HepG2 (cell line): Measurements from ENCODE around the gene NPDC1. TPM values are rescaled to one million over a fixed set of nuclear protein-coding genes. Genes with fewer than 3 reads are reported as not detected.

Experiments
- ATRX ChIP-seq: sonication (generic); formaldehyde crosslinking; IDR thresholded peaks from 2 replicates; pipeline ENCODE4 v1.4.0; 2020; ENCODE audit warnings: missing genetic modification reagents, borderline replicate concordance
- GATAD1 ChIP-seq: IDR thresholded peaks from 2 replicates; pipeline ENCODE4 v1.6.1; 2016; ENCODE audit warnings: missing genetic modification reagents, missing compliant biosample characterization
- HMG20A ChIP-seq: IDR thresholded peaks from 2 replicates; pipeline ENCODE4 v1.6.1; 2016; ENCODE audit warnings: borderline replicate concordance
- HNRNPLL ChIP-seq: fragments of 200-400 bp; formaldehyde crosslinking; IDR thresholded peaks from 2 replicates; pipeline ENCODE4 v1.6.1; 2017; ENCODE audit warnings: mild to moderate bottlenecking, low read depth, low read length; ENCODE audit not compliant: poor library complexity, severe bottlenecking
- PAX8 ChIP-seq: sonication (generic); formaldehyde crosslinking; IDR thresholded peaks from 2 replicates; pipeline ENCODE4 v1.8.0; 2022; ENCODE audit warnings: mild to moderate bottlenecking, missing genetic modification reagents, borderline replicate concordance
- POLR2AphosphoS5 ChIP-seq: IDR thresholded peaks from 2 replicates; pipeline ENCODE4 v1.6.1; 2012; ENCODE audit warnings: low read depth, low read length
- RFX5 ChIP-seq: IDR thresholded peaks from 2 replicates; pipeline ENCODE4 v1.6.1; 2011; ENCODE audit warnings: low read depth, low read length, improper control_type of control experiment
- RFXANK ChIP-seq: IDR thresholded peaks from 2 replicates; pipeline ENCODE4 v1.6.1; 2016
- TEAD3 ChIP-seq: optimal IDR thresholded peaks from 2 replicates; pipeline ENCODE3; 2016; ENCODE audit warnings: borderline replicate concordance
- ZBTB21 ChIP-seq: sonication (generic); formaldehyde crosslinking; IDR thresholded peaks from 2 replicates; pipeline ENCODE4 v1.4.0; 2020; ENCODE audit warnings: missing genetic modification reagents
- ZBTB3 ChIP-seq: sonication (generic); formaldehyde crosslinking; IDR thresholded peaks from 2 replicates; pipeline ENCODE4 v1.4.0; 2020; ENCODE audit warnings: low read depth, mild to moderate bottlenecking, moderate library complexity, missing genetic modification reagents, borderline replicate concordance
- ZC3H4 ChIP-seq: sonication (generic); formaldehyde crosslinking; IDR thresholded peaks from 2 replicates; pipeline ENCODE4 v1.4.0; 2020; ENCODE audit warnings: missing genetic modification reagents, borderline replicate concordance
- ZFX ChIP-seq: sonication (generic); formaldehyde crosslinking; IDR thresholded peaks from 2 replicates; pipeline ENCODE4 v1.4.0; 2020; ENCODE audit warnings: mild to moderate bottlenecking, low read depth, missing genetic modification reagents, moderate library complexity
- ZFY ChIP-seq: sonication (generic); formaldehyde crosslinking; IDR thresholded peaks from 2 replicates; pipeline ENCODE4 v1.4.0; 2020; ENCODE audit warnings: missing genetic modification reagents
- ZNF143 ChIP-seq: sonication (generic); formaldehyde crosslinking; IDR thresholded peaks from 2 replicates; pipeline ENCODE4 v1.4.0; 2020; ENCODE audit warnings: missing genetic modification reagents
- ZNF335 ChIP-seq: sonication (generic); formaldehyde crosslinking; IDR thresholded peaks from 2 replicates; pipeline ENCODE4 v1.4.0; 2020; ENCODE audit warnings: missing genetic modification reagents
- ZNF430 ChIP-seq: sonication (generic); formaldehyde crosslinking; IDR thresholded peaks from 2 replicates; pipeline ENCODE4 v1.9.0; 2021; ENCODE audit warnings: mild to moderate bottlenecking, missing genetic modification reagents
- ZNF552 ChIP-seq: sonication (generic); formaldehyde crosslinking; IDR thresholded peaks from 2 replicates; pipeline ENCODE4 v1.9.0; 2022; ENCODE audit warnings: missing genetic modification reagents, mild to moderate bottlenecking, borderline replicate concordance
- ZNF746 ChIP-seq: sonication (generic); formaldehyde crosslinking; IDR thresholded peaks from 2 replicates; pipeline ENCODE4 v1.8.0; 2022; ENCODE audit warnings: mild to moderate bottlenecking, missing genetic modification reagents
- ZNF761 ChIP-seq: sonication (generic); formaldehyde crosslinking; conservative IDR thresholded peaks from 2 replicates; pipeline ENCODE4 v1.4.0; 2020; ENCODE audit warnings: mild to moderate bottlenecking, missing genetic modification reagents
- ZNF83 ChIP-seq: sonication (generic); formaldehyde crosslinking; IDR thresholded peaks from 2 replicates; pipeline ENCODE4 v1.4.0; 2020; ENCODE audit warnings: missing genetic modification reagents, mild to moderate bottlenecking, borderline replicate concordance
- polyA plus RNA-seq, 8 experiments: library from polyadenylated mRNA; depleted of rRNA in 3 of 8; stranded (reverse) in 7 of 8; unstranded in 1 of 8; fragments of >200 nt; fragmentation: Illumina TruSeq in 4 of 8; extraction: Trizol in 4 of 8; gene quantifications; 2 replicates each; pipeline versions ENCODE4 v1.2.1 to v1.2.3, GENCODE V29; 2011 to 2016; ENCODE audit warnings: low read depth in 4 of 8, missing spikeins in 1 of 8, mixed read lengths in 1 of 8; ENCODE audit not compliant: insufficient read depth in 1 of 8
- total RNA-seq, 5 experiments: library from RNA; depleted of rRNA; stranded (reverse); fragments of >200 nt; fragmentation: Illumina TruSeq; extraction: Trizol; gene quantifications; 2 replicates each; pipeline ENCODE4 v1.2.3, GENCODE V29; 2016; ENCODE audit warnings: low read depth in 1 of 5
- TF ChIP-seq, protein P1 (sequence below): sonication (generic); formaldehyde crosslinking; IDR thresholded peaks from 2 replicates; pipeline ENCODE4 v1.4.0; 2020; ENCODE audit warnings: missing genetic modification reagents
- TF ChIP-seq, protein P2 (sequence below): IDR thresholded peaks from 2 replicates; pipeline ENCODE4 v1.6.1; 2016; ENCODE audit warnings: low read depth, borderline replicate concordance
- TF ChIP-seq, protein P3 (sequence below): sonication (generic); formaldehyde crosslinking; IDR thresholded peaks from 2 replicates; pipeline ENCODE4 v1.8.1; 2023; ENCODE audit warnings: mild to moderate bottlenecking, missing genetic modification reagents, borderline replicate concordance
- TF ChIP-seq, protein P4 (sequence below): sonication (generic); formaldehyde crosslinking; IDR thresholded peaks from 2 replicates; pipeline ENCODE4 v1.9.0; 2021; ENCODE audit warnings: missing genetic modification reagents, borderline replicate concordance
- TF ChIP-seq, protein P5 (sequence below): sonication (generic); formaldehyde crosslinking; IDR thresholded peaks from 2 replicates; pipeline ENCODE4 v1.8.1; 2023; ENCODE audit warnings: mild to moderate bottlenecking, inconsistent platforms, moderate library complexity, missing genetic modification reagents, borderline replicate concordance

Gene NPDC1
- total and polyA plus RNA-seq, 2 of the 13 experiments (the other 11 are each of a cell fraction or from before 2014, with no cell fraction given), result 0.84 to 5.4 TPM

DNA sequence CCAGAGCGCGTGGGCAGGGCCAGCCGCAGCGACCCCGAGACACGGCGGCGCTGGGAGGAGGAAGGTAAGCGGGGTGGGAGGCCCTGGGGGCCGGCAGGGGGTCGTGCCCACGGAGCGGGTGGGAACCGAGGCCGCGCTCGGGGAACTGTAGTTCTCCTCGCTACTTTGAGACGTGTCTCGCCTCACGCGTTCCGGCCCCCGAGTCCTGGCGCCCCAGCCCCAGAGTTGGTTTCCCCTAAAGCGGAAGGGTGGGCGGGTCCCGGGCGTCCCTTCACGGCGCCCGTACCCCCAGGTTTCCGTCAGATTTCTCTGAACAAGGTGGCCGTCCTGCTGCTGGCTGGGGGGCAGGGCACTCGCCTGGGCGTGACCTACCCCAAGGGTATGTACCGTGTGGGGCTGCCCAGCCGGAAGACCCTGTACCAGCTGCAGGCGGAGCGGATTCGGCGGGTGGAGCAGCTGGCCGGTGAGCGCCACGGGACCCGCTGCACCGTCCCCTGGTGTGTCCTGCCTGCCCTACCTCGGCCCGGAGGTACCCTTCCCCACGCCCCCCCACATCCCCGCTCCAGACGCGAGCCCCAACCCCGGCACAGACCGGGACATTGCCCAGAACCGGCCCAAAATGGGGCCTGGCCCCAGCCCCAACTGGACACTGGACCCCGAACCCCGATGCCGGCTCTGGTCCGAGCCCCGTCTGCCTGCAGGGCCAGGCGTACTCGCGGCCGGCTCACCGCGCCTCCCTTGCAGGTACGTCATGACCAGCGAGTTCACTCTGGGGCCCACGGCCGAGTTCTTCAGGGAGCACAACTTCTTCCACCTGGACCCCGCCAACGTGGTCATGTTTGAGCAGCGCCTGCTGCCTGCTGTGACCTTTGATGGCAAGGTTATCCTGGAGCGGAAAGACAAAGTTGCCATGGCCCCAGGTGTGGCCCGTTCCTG, 32.0 kb upstream of the NPDC1 start (continued):
- TF ChIP-seq ZNF552 (CRISPR knock-in tag), result no peak
- no peak for TF ChIP-seq PAX8
- no peak for TF ChIP-seq HMG20A
- TF ChIP-seq GATAD1, result no peak
- TF ChIP-seq, protein P1, sequence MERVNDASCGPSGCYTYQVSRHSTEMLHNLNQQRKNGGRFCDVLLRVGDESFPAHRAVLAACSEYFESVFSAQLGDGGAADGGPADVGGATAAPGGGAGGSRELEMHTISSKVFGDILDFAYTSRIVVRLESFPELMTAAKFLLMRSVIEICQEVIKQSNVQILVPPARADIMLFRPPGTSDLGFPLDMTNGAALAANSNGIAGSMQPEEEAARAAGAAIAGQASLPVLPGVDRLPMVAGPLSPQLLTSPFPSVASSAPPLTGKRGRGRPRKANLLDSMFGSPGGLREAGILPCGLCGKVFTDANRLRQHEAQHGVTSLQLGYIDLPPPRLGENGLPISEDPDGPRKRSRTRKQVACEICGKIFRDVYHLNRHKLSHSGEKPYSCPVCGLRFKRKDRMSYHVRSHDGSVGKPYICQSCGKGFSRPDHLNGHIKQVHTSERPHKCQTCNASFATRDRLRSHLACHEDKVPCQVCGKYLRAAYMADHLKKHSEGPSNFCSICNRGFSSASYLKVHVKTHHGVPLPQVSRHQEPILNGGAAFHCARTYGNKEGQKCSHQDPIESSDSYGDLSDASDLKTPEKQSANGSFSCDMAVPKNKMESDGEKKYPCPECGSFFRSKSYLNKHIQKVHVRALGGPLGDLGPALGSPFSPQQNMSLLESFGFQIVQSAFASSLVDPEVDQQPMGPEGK (CRISPR knock-in tag), result peak; percentile 13; the same call in 1 of the 2 replicates
- TF ChIP-seq ZNF761, result no peak
- TF ChIP-seq ZBTB21, result no peak
- no peak for TF ChIP-seq TEAD3 (CRISPR knock-in tag)
- TF ChIP-seq ZNF430 (CRISPR knock-in tag), result no peak
- 0 out of 2 replicates have a peak, but pooled peaks have one; percentile 6 for TF ChIP-seq ZFY
- 0 out of 2 replicates have a peak, but pooled peaks have one; percentile 18 for TF ChIP-seq ZFX (CRISPR knock-in tag)
- no peak for TF ChIP-seq ATRX
- TF ChIP-seq HNRNPLL, result no peak
- no peak for TF ChIP-seq ZNF143
- no peak for TF ChIP-seq POLR2AphosphoS5
- TF ChIP-seq, protein P2, sequence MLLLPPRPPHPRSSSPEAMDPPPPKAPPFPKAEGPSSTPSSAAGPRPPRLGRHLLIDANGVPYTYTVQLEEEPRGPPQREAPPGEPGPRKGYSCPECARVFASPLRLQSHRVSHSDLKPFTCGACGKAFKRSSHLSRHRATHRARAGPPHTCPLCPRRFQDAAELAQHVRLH (CRISPR knock-in tag), result no peak
- TF ChIP-seq, protein P3, sequence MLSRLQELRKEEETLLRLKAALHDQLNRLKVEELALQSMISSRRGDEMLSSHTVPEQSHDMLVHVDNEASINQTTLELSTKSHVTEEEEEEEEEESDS, result no peak
- no peak for TF ChIP-seq RFXANK (CRISPR knock-in tag)
- 0 out of 2 replicates have a peak, but pooled peaks have one; percentile 36 for TF ChIP-seq ZNF83 (CRISPR knock-in tag)
- TF ChIP-seq ZBTB3 (CRISPR knock-in tag), result no peak
- TF ChIP-seq, protein P4, sequence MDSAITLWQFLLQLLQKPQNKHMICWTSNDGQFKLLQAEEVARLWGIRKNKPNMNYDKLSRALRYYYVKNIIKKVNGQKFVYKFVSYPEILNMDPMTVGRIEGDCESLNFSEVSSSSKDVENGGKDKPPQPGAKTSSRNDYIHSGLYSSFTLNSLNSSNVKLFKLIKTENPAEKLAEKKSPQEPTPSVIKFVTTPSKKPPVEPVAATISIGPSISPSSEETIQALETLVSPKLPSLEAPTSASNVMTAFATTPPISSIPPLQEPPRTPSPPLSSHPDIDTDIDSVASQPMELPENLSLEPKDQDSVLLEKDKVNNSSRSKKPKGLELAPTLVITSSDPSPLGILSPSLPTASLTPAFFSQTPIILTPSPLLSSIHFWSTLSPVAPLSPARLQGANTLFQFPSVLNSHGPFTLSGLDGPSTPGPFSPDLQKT (CRISPR knock-in tag), result no peak
- TF ChIP-seq ZC3H4, result no peak
- TF ChIP-seq, protein P5, sequence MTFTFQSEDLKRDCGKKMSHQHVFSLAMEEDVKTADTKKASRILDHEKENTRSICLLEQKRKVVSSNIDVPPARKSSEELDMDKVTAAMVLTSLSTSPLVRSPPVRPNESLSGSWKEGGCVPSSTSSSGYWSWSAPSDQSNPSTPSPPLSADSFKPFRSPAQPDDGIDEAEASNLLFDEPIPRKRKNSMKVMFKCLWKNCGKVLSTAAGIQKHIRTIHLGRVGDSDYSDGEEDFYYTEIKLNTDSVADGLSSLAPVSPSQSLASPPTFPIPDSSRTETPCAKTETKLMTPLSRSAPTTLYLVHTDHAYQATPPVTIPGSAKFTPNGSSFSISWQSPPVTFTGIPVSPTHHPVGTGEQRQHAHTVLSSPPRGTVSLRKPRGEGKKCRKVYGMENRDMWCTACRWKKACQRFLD, result no peak
- peak; percentile 15; the same call in 1 of the 2 replicates for TF ChIP-seq ZNF746
- TF ChIP-seq RFX5, result no peak
- TF ChIP-seq ZNF335 (CRISPR knock-in tag), result no peak
